IPS-NIHi11 (cell line): ENCODE measurements around the gene CC2D1A.

Experiments
- DNase-seq: peaks from one replicate; pipeline ENCODE4 v3.0.0; 2012; ENCODE audit warnings: mixed read lengths, low spot score

Gene CC2D1A

DNA sequence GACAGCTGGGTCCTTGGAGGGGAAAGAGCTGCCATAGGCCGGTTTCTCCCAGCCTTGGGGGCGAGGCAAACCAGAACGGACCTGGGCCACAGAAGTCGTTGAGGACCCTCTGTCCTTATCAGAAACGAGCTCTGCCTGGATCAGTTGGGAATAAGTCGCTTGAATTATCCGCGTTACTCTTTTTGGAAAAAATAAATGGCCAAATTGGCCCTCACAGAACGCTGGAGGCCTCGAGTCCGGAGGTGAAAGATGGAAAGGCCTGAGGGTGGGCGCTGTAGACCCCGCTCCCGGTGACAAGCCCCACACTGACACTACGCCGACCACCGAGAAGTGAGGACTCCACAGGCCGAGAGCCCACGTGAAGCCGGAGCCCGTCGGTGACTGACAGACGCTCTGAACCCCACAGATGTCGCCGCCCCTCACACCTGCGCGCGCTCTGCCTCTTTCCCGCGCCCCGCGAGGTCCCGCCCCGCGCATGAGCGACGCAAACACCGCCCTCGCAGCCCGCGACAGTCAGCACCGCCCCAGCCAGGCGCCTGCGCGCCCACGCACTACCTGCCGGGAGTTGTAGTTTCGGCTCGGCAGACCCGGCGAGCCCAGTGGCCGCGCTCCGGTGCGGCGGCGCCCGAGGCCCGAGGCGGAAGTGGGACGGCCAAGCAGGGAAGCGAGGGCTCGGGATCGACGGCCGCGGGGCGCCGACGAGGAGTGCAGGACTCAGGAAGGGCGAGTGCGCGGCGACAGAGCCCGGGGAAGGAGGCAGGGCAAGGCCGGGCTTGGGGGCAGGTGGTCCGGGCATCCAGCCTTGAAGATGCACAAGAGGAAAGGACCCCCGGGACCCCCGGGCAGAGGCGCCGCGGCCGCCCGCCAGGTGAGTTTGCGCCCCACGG is at the start of gene CC2D1A, which contains the start of gene BRME1:
CC2D1A (plus strand) TSS at position 568 of the 887 bp plus-strand sequence; CDS start at position 809, 241 bp downstream.
BRME1 (minus strand) TSS at position 484 of the 887 bp plus-strand sequence. CDS start 1,225 bp downstream, outside the sequence.
- peak; percentile 100 for DNase-seq

DNA sequence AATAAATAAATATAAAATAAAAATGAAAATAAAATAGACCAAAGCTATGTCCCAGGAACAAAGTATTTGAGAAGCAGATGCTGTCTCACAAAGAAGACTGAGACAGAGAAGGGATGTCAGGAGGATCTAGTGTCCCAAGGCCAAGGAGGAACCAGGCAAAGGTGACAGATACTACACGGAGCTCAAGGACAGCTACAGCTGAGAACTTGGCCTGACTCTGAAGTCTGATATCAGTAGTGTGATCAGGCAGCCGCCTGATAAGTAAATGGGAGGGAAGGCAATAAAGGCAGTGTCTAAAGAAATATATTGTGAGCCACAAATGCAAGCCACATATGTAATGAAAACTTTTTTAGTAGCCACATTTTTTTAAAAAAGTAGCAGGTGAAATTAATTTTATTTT is 49.5 kb upstream of the CC2D1A start:
- no peak for DNase-seq

DNA sequence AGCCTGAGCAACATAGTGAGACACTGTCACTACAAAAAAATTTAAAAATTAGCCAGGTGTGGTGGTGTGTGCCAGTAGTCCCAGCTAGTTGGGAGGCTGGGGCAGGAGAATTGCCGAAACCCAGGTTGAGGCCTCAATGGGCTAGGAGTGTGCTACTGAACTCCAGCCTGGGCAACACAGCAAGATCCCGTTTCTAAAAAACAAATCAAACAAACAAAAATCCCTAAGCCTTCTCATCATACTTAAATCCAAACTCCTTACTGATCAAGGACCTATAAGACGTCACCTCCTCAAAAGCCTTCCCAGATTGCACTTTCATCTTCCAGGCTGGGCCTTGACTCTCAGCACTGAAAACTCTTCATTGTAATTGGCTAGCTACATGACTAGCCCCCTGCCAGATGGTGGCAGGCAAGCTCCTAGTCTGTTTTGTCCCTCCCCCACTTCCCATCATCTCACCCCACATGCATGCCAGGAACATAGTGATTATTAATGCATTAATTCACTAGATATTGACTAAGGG is 46.6 kb upstream of the CC2D1A start:
- no peak for DNase-seq

DNA sequence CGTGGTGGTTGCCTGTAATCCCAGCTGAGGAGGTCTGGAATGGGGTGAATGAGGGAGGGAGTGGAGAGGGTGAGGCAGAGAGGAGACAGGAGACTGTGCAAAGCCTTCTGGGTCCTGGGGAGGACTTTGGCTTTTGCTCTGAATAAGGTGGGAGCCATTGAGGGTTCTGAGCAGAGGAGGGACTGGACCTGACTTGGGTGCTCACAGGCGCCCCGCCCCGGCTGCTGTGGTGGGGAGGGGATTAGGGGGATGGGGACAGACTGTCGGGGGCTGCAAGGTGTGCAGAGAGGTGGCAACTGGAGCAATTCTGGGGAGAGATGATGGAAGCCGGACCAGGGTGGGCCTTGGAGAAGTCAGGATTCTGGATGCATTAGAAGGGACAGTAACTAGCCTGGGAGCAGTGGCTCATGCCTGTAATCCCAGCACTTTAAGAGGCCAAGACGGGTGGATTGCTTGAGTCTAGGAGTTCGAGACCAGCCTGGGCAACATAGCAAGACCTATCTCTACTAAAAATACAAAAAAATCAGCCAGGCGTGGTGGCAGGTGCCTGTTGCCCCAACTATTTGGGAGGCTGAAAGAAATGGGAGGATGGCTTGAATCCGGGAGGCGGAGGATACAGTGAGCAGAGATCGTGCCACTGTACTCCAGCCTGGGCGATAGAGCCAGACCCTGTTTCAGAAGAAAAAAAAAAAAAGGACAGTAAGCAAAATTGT is 45.2 kb upstream of the CC2D1A start:
- no peak for DNase-seq

DNA sequence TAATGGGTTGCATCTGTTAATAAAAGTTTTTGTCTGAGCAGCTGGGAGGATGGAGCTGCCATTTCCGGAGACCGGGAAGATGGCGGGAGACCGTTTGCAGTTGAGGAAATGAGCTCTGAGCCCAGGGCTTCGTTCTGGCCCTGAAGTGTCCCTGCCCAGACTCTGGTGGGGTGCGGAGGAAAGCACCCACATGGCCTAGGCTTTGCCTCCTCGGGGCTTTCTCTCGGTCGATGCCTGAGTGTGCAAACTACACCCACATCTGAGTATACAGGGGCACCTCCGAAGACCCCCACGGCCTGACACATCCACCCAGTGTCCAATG is 44.6 kb upstream of the CC2D1A start:
- no peak for DNase-seq

DNA sequence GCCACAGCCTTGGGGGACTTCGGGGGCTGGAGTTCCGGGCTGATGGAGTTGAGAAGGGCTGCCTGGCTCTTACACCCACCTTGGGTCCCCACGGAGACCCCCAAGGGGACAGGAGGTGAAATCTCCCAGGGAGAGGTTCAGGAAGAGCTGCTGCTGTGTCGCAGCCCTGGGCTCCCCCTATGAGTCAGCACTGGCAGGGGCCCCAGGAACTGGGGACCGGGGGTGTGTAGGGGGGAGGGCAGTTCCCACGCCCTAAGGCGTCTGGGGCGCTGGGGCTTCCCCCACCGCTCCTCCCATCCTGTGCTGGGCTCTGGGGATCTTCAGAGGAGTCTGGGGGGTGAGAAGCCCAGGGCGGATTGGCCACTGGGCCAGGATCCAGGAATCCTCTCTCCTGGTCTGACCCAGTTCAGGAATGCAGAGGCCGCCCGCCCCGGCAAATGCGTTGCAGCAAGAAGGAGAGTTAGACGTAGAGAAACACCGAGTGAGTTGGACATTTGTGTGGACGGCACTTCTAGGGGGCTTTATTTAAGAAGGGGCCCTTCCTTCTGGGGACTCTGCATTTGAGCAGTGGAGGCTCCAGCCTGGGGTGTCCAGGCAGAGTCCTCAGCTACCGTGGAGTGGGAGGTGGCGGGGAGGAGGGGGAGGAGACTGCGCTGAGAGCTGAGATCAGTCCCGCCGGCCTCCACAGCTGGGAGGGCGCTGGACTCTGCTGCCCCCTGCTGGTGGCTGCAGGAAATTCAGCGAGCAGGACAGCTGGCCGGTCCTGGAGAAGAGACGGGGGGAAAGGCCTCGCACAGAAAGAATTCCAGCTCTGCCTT is 44.1 kb upstream of the CC2D1A start:
- DNase-seq = peak; percentile 91

DNA sequence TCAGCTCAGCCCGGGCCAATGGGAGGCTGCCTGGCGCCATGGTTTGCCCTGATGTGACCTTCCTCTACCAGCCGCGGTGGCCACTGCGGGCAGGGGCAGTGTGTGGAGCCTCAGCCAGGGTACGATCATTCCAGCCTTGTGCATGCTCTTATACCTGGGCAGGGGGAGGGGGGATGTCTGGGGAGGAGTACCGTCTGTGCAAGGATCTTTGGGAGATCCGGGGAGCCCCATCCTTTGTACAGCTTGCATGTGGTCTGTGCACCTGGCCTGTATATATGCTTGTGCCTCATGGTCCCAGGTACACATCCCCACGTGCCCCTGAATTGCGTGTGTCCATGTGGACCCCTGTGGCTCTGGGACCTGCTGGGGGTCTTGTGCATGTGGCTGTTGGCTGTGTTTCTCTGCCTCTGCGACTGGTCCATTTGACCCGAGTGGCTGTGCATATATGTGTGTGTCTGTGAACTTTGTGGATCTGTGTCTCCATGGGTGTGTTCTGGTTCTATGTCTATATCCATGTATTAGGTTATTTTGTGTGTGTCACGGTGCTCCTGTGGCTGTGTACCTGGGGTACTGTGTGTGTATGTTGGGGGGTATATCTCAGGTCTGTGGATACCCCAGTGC is 41.8 kb upstream of the CC2D1A start:
- DNase-seq = no peak

DNA sequence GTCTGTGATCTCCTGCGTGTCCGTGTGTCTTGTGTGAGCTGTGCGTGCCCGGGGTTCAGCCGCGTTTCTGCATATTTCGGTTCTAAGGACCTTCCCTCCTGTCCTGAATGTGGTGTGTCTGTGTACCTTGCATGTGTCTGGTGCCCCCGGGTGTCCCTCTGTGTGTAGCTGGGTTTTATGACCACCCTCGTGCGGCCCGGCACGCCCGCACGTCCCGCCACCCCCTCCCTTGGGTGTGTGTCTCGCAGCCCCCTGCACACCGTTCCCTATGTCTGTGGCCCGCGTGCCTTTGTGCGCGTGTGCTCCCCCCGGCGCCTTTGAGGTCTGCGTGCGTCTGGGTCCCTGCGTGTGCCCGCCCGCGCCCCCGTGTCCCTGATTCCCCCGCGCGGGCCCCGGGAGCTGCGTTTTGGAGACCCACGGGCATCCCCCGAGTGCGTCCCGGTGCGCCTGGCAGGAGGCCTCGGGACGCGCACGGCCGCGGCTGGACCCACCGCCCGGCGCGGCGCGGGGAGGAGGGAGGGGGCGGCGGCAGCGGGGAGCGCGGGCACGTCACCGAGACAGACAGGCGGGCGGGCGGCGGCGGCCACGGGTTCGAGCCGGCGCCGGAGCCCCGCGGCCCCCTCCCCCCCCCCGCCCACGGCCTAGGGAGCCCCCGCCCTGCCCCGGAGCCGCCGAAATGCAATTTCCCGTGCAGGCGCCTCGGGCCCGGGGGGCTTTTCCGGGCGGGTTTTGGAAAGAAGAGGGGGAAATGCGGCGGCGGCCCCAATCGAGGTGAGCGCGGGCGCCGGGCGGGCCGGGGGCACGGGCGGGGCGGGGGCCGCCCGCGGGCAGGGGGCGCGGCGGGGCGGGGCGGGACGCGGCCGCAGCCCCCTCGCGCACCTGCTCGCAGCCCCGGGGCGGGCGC is 41.1 kb upstream of the CC2D1A start:
- peak; percentile 53 for DNase-seq

DNA sequence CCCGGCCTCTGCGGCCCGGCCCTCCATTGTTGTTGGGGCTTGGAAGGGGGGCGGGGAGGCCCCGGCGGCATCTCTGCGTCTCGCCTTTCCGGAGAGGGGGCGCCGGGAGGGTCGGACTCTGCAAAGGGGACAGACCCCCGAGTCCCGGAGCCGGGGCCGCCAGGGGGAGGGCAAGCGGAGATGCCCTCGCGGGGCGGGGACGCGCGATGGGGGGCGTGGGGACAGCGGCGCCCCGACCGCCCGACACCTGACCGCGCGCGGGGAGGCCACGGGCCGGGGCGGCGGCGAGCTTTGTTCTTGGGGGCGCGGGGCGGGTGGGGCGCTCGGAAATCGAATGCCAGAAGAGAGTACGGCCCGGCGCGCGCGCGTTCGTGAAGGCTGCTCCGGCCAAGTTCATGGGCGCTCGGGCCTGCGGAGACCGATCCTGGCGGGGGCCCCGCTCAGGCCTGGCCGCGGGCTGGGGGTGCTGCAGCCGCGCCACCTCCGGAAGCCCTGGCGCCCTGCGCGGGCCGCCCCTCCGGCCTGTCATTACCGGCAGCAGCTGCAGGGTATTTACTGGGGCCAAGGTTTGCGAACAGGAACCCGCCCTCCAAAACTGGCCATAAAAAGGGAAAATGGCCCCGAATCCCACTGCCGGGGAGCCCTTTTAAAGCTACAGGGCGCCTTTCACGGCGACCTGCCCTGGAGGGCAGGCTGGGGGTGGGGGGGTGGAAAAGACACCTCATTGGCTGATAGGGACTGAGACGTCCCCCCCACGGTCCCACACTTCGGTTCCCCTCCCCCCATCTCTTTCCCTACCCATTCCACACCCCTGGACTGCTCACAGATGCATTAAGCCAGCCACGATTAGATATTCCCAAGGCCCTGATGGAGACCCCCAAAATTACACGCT is 40.2 kb upstream of the CC2D1A start:
- DNase-seq = peak; percentile 61

DNA sequence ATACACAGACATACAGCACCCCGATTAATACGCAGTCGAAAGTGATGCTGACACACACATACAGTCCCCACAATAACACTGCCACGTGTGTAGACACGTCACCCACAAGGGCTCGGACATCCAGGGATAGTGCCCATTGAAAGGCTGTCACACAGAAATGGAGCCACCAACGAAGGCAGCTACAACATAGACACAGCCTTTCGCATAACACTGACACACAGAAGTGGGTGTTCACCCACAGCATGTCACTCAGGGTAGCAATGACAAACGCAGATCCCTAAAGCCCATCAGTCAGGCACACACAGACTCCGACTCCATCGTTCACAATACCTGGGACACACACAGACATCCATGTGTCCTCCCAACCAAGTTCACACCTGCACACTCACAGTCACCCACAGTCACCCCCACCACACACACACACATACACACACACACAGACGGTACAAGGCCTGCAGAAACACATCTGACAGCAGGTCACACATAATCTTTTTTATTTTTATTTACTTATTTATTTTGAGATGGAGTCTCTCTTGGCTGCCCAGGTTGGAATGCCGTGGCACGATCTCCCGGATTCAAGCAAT is 39.4 kb upstream of the CC2D1A start:
- no peak for DNase-seq

DNA sequence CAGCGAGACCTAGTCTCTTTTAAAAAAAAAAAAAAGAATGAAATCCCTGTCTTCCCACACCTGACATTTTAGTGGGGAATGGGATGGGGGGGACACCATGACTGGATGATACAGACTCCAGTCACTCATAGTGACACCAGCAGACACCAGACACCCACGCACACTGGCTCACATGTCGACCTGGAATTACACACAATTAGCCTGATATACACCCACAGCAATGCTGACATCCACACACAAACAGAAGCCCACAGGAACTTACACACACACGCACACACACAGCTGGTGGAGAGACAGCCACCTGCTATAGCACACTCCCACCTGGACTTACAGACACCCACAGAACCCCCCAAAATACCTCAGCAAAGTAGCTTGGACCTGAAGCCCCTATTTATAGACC is 37.3 kb upstream of the CC2D1A start:
- DNase-seq = no peak

DNA sequence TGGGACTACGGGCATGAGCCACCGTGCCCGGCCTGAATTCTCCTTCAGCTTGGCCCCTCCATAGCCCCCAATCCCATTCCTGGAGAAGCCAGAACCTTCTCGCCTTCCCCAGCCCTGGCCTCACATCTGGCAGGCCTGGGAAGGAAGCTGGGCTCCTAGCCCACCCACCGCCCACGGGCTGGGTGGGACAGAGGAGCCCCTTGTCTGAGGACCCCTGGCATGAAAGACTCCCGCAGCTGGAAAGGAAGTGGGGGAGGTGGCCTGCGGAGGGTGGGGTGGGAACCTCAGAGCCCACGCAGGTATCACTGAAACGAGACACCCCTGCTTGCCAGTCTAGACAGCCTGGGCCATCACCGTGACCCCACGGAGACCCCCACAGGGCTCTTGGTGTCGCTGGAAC is 36.7 kb upstream of the CC2D1A start:
- no peak for DNase-seq

DNA sequence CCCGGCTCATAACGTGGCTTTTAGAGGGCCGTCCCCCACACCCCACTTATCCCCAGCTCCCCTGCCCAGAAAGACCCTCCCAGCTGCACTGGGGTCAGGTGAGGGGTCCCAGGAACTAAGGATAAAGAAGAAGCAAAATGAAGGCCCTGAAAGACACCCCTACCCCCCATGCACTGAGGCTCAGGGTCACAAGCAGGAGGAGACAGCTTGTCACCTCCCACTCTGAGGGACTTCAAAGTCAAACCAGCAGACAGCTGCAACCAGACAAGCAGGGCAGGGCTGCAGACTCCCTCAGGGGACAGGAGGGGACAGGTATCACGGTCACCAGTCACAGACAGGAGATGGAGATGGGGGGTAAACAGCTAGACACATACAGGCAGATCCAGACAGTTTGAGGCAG is 35.1 kb upstream of the CC2D1A start:
- no peak for DNase-seq

DNA sequence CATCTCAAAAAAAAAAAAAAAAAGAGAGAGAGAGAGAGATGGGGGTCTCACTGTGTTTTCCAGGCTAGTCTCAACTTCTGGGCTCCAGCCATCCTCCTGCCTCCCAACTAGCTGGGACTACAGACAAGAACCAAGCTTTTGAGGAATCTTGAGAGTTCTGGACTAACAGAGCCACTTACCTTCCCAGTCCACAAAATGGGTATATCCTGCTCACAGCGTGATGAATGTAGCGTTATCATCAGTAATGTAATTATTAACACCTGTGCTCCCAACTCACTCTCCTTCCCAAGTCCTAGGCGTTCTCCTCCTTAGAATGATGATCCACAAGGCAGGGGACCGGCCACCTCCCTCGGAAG is 33.7 kb upstream of the CC2D1A start:
- no peak for DNase-seq

DNA sequence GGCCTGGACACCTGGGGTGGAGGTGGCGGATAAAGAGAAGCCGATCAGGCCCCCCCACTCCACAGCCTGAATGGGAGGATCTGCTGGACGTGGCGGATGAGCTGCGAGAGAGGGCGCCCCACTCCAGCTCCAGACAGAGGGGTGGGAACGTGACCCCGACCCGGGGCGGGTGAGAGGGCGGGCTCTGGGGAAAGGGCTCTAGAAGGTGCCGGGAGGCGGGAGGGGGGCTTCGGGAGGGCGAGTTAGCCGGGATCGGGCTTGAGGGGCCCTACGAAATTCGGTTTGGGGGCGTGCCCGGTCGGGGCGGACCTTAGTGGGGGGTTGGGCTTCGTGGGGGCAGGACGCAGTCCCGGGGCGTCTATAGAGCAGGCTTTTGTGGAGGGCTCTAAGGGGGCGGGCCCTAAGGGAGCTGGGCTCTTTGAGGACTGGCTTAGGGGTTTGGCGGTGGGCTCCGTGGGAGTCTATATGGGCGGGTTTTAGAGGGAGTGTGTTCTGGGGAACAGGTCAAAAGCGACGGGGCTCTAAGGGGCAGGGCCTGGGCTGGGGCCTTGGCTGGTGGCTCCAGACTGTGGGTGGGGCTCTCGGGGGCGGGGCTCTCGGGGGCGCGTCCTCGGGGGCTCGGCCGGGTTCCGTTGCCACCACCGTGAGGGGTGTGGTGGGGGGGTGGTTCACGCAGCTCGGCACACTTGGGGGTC is 33.2 kb upstream of the CC2D1A start:
- DNase-seq = peak; percentile 87

DNA sequence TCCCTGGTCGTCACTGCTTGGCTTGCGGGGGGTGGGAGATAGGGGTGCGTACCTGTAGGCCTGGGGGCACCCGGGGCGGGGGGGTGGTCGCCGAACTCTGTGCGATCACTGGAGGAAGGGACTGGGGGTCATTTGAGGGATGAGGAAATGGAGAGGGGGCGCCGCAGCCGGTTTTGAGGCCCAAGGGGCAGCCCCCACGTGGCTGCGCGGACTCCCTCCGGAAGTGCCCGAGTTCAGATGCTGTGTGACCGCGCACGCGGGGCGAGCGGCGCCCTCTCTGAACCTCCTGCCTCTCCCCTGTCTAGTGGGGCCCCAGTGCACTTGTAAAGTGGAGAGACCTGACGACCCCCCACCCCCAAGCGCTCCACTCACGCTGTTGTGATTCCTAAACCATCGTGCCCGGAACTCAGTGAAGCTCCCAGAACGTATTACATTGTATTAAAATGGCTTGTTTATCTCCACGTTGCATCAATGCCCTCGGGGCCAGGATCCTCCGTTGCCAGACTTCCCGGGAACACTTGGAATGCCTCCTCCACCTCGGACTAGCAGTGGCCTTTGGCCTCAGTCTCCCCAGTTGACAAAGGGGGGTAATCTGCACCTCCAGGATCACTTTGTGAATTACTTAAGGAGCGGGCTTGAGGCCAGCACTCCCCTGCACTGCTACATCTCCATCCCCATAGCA is 32.0 kb upstream of the CC2D1A start:
- DNase-seq = no peak

DNA sequence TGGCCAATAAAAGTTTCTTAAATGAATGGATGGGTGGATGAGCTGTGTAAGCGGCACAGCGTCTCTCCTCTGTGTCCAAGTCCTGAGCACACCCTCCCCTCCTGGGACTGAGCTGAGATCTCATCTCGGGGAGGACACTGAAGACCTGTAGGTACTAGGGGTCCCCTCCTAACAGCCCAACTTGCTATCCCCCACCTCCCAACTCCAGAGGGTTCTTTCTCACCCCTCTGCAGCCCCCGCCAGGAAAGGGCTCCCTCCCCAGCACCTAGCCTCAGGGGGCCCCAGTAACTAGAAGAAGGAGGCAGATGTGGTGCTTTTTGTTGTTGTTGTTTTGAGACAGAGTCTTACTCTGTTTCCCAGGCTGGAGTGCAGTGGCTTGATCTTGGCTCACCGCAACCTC is 30.2 kb upstream of the CC2D1A start:
- no peak for DNase-seq

DNA sequence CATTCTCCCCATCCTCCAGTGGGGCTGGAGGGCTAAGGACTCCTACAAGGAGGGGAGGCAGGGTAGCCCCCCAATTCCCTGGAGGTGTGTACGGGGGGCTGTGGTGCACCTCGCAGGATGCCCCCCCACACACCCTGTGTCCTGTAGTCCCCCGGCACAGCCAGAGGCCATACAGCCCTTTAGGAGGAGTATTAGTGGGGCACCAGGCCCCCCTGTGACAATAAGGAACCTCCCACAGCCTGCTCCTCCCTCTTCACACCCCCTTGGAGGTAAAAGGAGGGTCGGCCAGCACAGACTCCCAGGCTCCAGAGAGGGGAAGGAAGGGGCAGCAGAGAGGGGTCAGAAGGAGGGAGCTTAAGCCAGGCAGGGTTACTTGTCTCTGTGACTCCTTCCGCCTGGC is 29.2 kb upstream of the CC2D1A start, which contains the start of gene NANOS3:
NANOS3 (plus strand) TSS at position 301 of the 400 bp plus-strand sequence. CDS start 115 bp downstream, outside the sequence.
- DNase-seq = no peak
